Colonic mucosa (tissue), 4 donors: ENCODE measurements around the gene MED17. TPM values are rescaled to one million over a fixed set of nuclear protein-coding genes. Genes with fewer than 3 reads are reported as not detected.

Experiments
- DNase-seq: peaks from one replicate; pipeline ENCODE4 v3.0.0-alpha.2; 2020
- H3K27ac ChIP-seq: fragments of 200-600 bp; one replicate; pipeline ENCODE4 v1.8.0; 2021
- H3K27me3 ChIP-seq: fragments of 200-600 bp; one replicate; pipeline ENCODE4 v1.8.0; 2021
- H3K36me3 ChIP-seq: fragments of 200-600 bp; one replicate; pipeline ENCODE4 v1.8.0; 2021
- H3K4me1 ChIP-seq: fragments of 200-600 bp; one replicate; pipeline ENCODE4 v1.8.0; 2021; ENCODE audit warnings: mild to moderate bottlenecking
- H3K4me3 ChIP-seq: fragments of 200-600 bp; one replicate; pipeline ENCODE4 v1.8.0; 2021
- H3K9ac ChIP-seq, 2 donors: one replicate each; pipeline ENCODE4 v1.7.0; 2013; ENCODE audit warnings: control low read depth in 2 of 2, low read depth in 2 of 2, low read length in 2 of 2
- H3K9me3 ChIP-seq: fragments of 200-600 bp; one replicate; pipeline ENCODE4 v1.8.0; 2021
- CTCF ChIP-seq: fragments of 200-600 bp; IDR thresholded peaks from one replicate; pipeline ENCODE4 v1.8.0; 2022; ENCODE audit warnings: antibody characterized with exemption, mild to moderate bottlenecking
- intact Hi-C: fragments of 100-400 bp; cut with DNase I; formaldehyde crosslinking; loops from one replicate; pipeline ENCODE4 v1.14.1; 2022
- total RNA-seq, 2 donors: library from RNA; stranded (reverse); fragmentation: NEBNext Ultra II Directional in 1 of 2; extraction: Animal tissue kit (Norgen Biotek cat#: 25700) in 1 of 2; gene quantifications; one replicate each; pipeline ENCODE4 v1.2.1, GENCODE V29; 2021
- donor health status: healthy.
- donor health status: DM: no; HTN: no; CAD: no.
- donor health status: DM: no; HTN: no; CAD: no.

Gene MED17
- total RNA-seq, 2 donors from 2014 or later: 23.9 to 30.9 TPM

GRCh38 chr11:93807980-93808379 is 23.9 kb downstream of the MED17 start:
- Histone ChIP-seq H3K9ac (no peak overlapping the region), H3K9me3 (no peaks in the 10 kb centered on the region), H3K36me3 (peaks cover 11% of the 10 kb centered on the region), H3K4me3 (no peak overlapping the region), H3K4me1 (no peaks in the 10 kb centered on the region), H3K27me3 (no peaks in the 10 kb centered on the region), H3K27ac (no peak overlapping the region)
- DNase-seq: no peak
- intact Hi-C loops: no loop called here
- no peak for TF ChIP-seq CTCF

GRCh38 chr11:93813974-93814373 is 29.9 kb downstream of the MED17 start:
- peaks cover 11% of the 10 kb centered on the region for H3K36me3 ChIP-seq
- H3K4me3 ChIP-seq: no peak overlapping the region
- no peak for DNase-seq
- no peaks in the 10 kb centered on the region for H3K9me3 ChIP-seq
- no peaks in the 10 kb centered on the region for H3K4me1 ChIP-seq
- H3K27ac ChIP-seq: no peak overlapping the region
- no peak overlapping the region for H3K9ac ChIP-seq
- intact Hi-C loops: no loop called here
- no peak for TF ChIP-seq CTCF
- H3K27me3 ChIP-seq: no peaks in the 10 kb centered on the region

DNA sequence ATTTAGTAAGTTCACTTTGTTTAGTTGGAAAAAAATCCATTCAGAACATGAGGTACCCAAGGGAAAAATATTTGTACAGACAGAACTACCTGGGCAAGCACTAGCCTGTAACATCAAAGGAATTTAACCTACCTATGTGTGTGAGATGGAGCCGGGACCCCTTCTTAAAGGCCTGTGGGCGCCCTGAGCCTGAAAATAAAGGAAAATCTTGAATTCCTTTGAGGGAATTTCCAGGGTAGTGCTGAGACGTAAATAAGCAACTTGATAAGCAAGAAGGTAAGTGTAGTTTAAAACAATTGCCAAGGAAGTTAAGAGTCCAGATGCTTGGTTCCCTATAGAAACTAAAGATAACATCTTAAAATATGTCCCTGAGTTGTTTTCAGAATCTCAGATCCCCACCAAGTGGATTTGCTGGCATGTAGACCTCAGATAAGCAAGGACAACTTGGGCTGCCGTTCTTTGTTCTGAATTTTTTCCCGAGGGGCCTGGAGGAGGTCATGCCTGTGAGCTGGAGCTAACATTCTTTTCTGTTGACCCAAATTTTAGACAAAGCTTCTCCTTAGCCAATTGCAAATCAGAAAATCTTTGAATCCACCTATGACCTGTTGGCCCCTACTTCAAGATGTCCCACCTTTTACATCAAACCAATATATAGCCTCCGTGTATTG is 31.0 kb downstream of the MED17 start:
- Histone ChIP-seq H3K27me3 (no peaks in the 10 kb centered on the region), H3K27ac (no peak overlapping the region), H3K36me3 (peaks cover 5% of the 10 kb centered on the region), H3K9ac (no peak overlapping the region), H3K9me3 (no peaks in the 10 kb centered on the region), H3K4me1 (no peaks in the 10 kb centered on the region), H3K4me3 (no peak overlapping the region)
- intact Hi-C loops: no loop called here
- no peak for DNase-seq
- TF ChIP-seq CTCF: no peak

GRCh38 chr11:93817426-93818348 is 33.6 kb downstream of the MED17 start:
- Histone ChIP-seq H3K27ac (no peak overlapping the region), H3K4me3 (no peak overlapping the region), H3K27me3 (no peaks in the 10 kb centered on the region), H3K36me3 (peaks cover 2% of the 10 kb centered on the region), H3K9ac (no peak overlapping the region), H3K4me1 (no peaks in the 10 kb centered on the region), H3K9me3 (no peaks in the 10 kb centered on the region)
- no peak for TF ChIP-seq CTCF
- intact Hi-C loops: no loop called here
- no peak for DNase-seq

DNA sequence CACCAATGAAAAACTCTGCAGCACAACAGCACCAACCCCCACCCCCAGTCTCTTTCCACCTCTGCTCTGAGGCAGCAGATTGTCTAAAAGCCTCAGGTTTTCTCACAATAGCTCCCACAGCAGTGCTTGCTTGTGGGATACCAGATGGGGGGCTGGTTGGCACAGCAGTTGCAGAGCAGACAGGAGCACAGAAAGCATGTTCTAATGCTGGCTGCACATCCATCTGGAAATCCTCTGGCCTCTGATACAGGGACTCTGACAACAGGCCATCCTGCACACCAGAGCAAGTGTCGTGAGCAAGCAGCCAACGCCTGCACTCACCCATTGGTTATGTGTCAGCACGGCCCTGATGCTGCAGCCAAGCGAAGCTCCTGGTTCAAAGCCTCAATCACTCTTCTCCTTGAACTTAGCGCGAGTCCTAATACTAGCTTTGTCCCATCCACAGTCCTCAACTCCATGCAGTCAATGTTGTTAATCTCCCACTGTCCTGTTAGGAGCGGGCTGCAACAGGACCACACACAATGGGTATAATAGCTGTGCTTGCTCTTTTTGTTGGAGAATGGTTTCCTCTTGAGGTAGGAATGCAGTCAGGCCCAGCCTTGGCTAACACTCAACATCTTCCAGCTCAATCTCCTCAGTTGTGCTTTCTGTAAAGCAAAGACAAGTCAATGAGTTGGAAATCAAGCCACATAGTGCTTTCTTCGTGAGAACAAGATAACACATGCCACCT is 36.0 kb downstream of the MED17 start:
- H3K4me3 ChIP-seq: no peak overlapping the region
- H3K27ac ChIP-seq: no peak overlapping the region
- H3K27me3 ChIP-seq: no peaks in the 10 kb centered on the region
- H3K9me3 ChIP-seq: no peaks in the 10 kb centered on the region
- no peaks in the 10 kb centered on the region for H3K4me1 ChIP-seq
- intact Hi-C loops: no loop called here
- H3K36me3 ChIP-seq: no peaks in the 10 kb centered on the region
- TF ChIP-seq CTCF: no peak
- H3K9ac ChIP-seq: no peak overlapping the region
- no peak for DNase-seq
